ENCODE data around the gene NOL9. TPM values are rescaled to one million over a fixed set of nuclear protein-coding genes. Genes with fewer than 3 reads are reported as not detected.
A peak's percentile ranks its signal among the peaks of the same experiment; 100 is the strongest.

The NOL9 gene
- total and polyA plus RNA-seq, 2 of the 13 experiments (the other 11 are each of a cell fraction or from before 2014, with no cell fraction given), result 18.0 to 24.7 TPM

DNA sequence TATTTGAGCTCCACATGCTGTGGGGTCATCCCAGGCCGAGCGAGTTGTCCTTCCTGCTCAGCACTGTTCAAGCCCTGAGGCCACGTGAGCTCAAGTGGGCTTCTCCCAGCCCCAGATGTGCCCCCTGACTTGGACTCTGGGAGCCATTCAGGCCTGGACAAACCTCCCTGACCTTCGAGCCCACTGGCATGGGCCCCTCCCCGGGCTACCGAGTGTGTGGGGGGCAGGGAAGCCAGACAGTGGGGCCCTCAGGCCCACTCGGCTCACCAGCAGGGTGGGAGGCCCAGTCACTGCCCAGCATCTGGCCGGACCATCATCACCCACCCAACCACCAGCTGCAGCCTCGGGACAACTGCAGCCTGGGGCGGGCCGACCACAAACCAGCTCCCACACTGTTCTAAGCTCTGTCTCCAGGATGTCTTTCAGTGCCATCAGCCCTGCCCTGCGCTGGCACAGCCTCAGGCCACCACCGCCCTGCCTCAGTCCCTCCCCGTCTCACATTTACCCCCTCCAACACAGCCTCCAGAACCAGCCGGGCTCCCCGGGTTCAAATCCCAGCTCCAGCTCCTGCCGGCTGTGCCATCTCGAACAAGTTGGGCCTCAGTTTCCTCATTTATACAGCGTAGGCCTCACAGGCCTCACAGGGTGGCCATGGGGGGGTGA lies 41.9 kb downstream of the NOL9 start (continued):
- TF ChIP-seq HNRNPLL (IDR thresholded peaks at IDR 0.05; ENCODE audit: low read depth, low read length, poor library complexity, severe bottlenecking) (peak; percentile 36), ZNF230 (CRISPR knock-in tag; IDR thresholded peaks at IDR 0.05) (no peak), MTF2 (CRISPR knock-in tag; IDR thresholded peaks at IDR 0.05; ENCODE audit: borderline replicate concordance) (0 out of 2 replicates have a peak, but pooled peaks have one; percentile 11), EEA1 (CRISPR knock-in tag; IDR thresholded peaks at IDR 0.05; ENCODE audit: borderline replicate concordance) (no peak), NR1H2 (CRISPR knock-in tag; IDR thresholded peaks at IDR 0.05; ENCODE audit: borderline replicate concordance, low read depth) (no peak), ZNF652 (CRISPR knock-in tag; IDR thresholded peaks at IDR 0.05; ENCODE audit: borderline replicate concordance, low read depth) (no peak), ZNF777 (CRISPR knock-in tag; IDR thresholded peaks at IDR 0.05) (0 out of 2 replicates have a peak, but pooled peaks have one; percentile 17), ZNF382 (CRISPR knock-in tag; IDR thresholded peaks at IDR 0.05; ENCODE audit: borderline replicate concordance) (no peak), ZNF562 (CRISPR knock-in tag; IDR thresholded peaks at IDR 0.05; ENCODE audit: borderline replicate concordance) (no peak), ZNF557 (CRISPR knock-in tag; IDR thresholded peaks at IDR 0.05) (no peak), WIZ (CRISPR knock-in tag; IDR thresholded peaks at IDR 0.05) (no peak), FOXC1 (CRISPR knock-in tag; IDR thresholded peaks at IDR 0.05; ENCODE audit: borderline replicate concordance) (0 out of 2 replicates have a peak, but pooled peaks have one; percentile 38), HOXA3 (CRISPR knock-in tag; IDR thresholded peaks at IDR 0.05) (peak; percentile 39), ZNF768 (CRISPR knock-in tag; IDR thresholded peaks at IDR 0.05) (no peak), ZNF678 (CRISPR knock-in tag; IDR thresholded peaks at IDR 0.05) (no peak), SP1 (IDR thresholded peaks at IDR 0.05) (no peak), SP1 (CRISPR knock-in tag; IDR thresholded peaks at IDR 0.05) (no peak)
- TF ChIP-seq, protein P1, sequence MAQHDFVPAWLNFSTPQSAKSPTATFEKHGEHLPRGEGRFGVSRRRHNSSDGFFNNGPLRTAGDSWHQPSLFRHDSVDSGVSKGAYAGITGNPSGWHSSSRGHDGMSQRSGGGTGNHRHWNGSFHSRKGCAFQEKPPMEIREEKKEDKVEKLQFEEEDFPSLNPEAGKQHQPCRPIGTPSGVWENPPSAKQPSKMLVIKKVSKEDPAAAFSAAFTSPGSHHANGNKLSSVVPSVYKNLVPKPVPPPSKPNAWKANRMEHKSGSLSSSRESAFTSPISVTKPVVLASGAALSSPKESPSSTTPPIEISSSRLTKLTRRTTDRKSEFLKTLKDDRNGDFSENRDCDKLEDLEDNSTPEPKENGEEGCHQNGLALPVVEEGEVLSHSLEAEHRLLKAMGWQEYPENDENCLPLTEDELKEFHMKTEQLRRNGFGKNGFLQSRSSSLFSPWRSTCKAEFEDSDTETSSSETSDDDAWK (CRISPR knock-in tag; IDR thresholded peaks at IDR 0.05), result no peak
- TF ChIP-seq, protein P2, sequence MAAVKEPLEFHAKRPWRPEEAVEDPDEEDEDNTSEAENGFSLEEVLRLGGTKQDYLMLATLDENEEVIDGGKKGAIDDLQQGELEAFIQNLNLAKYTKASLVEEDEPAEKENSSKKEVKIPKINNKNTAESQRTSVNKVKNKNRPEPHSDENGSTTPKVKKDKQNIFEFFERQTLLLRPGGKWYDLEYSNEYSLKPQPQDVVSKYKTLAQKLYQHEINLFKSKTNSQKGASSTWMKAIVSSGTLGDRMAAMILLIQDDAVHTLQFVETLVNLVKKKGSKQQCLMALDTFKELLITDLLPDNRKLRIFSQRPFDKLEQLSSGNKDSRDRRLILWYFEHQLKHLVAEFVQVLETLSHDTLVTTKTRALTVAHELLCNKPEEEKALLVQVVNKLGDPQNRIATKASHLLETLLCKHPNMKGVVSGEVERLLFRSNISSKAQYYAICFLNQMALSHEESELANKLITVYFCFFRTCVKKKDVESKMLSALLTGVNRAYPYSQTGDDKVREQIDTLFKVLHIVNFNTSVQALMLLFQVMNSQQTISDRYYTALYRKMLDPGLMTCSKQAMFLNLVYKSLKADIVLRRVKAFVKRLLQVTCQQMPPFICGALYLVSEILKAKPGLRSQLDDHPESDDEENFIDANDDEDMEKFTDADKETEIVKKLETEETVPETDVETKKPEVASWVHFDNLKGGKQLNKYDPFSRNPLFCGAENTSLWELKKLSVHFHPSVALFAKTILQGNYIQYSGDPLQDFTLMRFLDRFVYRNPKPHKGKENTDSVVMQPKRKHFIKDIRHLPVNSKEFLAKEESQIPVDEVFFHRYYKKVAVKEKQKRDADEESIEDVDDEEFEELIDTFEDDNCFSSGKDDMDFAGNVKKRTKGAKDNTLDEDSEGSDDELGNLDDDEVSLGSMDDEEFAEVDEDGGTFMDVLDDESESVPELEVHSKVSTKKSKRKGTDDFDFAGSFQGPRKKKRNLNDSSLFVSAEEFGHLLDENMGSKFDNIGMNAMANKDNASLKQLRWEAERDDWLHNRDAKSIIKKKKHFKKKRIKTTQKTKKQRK (IDR thresholded peaks at IDR 0.05; ENCODE audit: low read length), result no peak
- TF ChIP-seq, protein P3, sequence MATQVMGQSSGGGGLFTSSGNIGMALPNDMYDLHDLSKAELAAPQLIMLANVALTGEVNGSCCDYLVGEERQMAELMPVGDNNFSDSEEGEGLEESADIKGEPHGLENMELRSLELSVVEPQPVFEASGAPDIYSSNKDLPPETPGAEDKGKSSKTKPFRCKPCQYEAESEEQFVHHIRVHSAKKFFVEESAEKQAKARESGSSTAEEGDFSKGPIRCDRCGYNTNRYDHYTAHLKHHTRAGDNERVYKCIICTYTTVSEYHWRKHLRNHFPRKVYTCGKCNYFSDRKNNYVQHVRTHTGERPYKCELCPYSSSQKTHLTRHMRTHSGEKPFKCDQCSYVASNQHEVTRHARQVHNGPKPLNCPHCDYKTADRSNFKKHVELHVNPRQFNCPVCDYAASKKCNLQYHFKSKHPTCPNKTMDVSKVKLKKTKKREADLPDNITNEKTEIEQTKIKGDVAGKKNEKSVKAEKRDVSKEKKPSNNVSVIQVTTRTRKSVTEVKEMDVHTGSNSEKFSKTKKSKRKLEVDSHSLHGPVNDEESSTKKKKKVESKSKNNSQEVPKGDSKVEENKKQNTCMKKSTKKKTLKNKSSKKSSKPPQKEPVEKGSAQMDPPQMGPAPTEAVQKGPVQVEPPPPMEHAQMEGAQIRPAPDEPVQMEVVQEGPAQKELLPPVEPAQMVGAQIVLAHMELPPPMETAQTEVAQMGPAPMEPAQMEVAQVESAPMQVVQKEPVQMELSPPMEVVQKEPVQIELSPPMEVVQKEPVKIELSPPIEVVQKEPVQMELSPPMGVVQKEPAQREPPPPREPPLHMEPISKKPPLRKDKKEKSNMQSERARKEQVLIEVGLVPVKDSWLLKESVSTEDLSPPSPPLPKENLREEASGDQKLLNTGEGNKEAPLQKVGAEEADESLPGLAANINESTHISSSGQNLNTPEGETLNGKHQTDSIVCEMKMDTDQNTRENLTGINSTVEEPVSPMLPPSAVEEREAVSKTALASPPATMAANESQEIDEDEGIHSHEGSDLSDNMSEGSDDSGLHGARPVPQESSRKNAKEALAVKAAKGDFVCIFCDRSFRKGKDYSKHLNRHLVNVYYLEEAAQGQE (IDR thresholded peaks at IDR 0.05; ENCODE audit: borderline replicate concordance in 1 of 2, low read depth in 1 of 2, low read length in 2 of 2), result no peak
